Adrenal gland (tissue), 5 donors: ENCODE measurements around the gene NEDD9.

Experiments
- CTCF ChIP-seq, 6 experiments: fragments of 450-650 bp in 4 of 6; fragments of 200-600 bp in 2 of 6; sonication (generic) in 1 of 6; IDR thresholded peaks; 1 replicate in 5 of 6; 2 replicates in 1 of 6; pipeline versions ENCODE4 v1.5.1 to v1.8.0; 2016 to 2021; ENCODE audit warnings: antibody characterized with exemption in 6 of 6, mild to moderate bottlenecking in 2 of 6, moderate library complexity in 1 of 6
- POLR2A ChIP-seq, 2 donors: fragments of 450-650 bp; IDR thresholded peaks; one replicate each; pipeline ENCODE4 v1.6.1; 2017; ENCODE audit warnings: antibody characterized with exemption in 2 of 2, mild to moderate bottlenecking in 2 of 2, moderate library complexity in 1 of 2
- donor health status: DM: no; HTN: no; CAD: no.

- TF ChIP-seq POLR2A (IDR thresholded peaks at IDR 0.05) = no peak
- no peak for TF ChIP-seq CTCF (IDR thresholded peaks at IDR 0.05)
Observed at GRCh38 chr6:11237428-11237827, 5.0 kb upstream of the NEDD9 start.
